ENCODE results near the gene CFAP61.

Gene CFAP61

GRCh38 chr20:20034486-20034885, 17.8 kb upstream of the CFAP61 start:
- no peak for DNase-seq

- no peak for DNase-seq
Observed at GRCh38 chr20:20036756-20037155, 15.6 kb upstream of the CFAP61 start.

- DNase-seq = no peak
Observed at GRCh38 chr20:20037960-20038359, 14.4 kb upstream of the CFAP61 start.

GRCh38 chr20:20038586-20038985, 13.7 kb upstream of the CFAP61 start:
- DNase-seq = no peak

GRCh38 chr20:20039752-20040387, 12.5 kb upstream of the CFAP61 start:
- DNase-seq = no peak

GRCh38 chr20:20051767-20052073, 612 bp upstream of the CFAP61 start:
- DNase-seq = no peak

- no peak for DNase-seq
Observed at GRCh38 chr20:20060234-20060998, 8.1 kb downstream of the CFAP61 start.

- DNase-seq = no peak
Observed at GRCh38 chr20:20063941-20064702, 11.8 kb downstream of the CFAP61 start.

GRCh38 chr20:20065361-20065760, 13.0 kb downstream of the CFAP61 start:
- DNase-seq = no peak

GRCh38 chr20:20070871-20071726, 18.8 kb downstream of the CFAP61 start:
- DNase-seq = no peak

- DNase-seq = no peak
Observed at GRCh38 chr20:20073801-20074371, 21.6 kb downstream of the CFAP61 start.

GRCh38 chr20:20075032-20075431, 22.7 kb downstream of the CFAP61 start:
- no peak for DNase-seq

GRCh38 chr20:20076297-20077065, 24.1 kb downstream of the CFAP61 start:
- no peak for DNase-seq

- no peak for DNase-seq
Observed at GRCh38 chr20:20078041-20078440, 25.7 kb downstream of the CFAP61 start.

- DNase-seq = no peak
Observed at GRCh38 chr20:20079102-20079784, 26.9 kb downstream of the CFAP61 start.

GRCh38 chr20:20083807-20084206, 31.5 kb downstream of the CFAP61 start:
- DNase-seq = peak; percentile 25

GRCh38 chr20:20084296-20084752, 32.0 kb downstream of the CFAP61 start:
- no peak for DNase-seq

GRCh38 chr20:20085071-20085470, 32.7 kb downstream of the CFAP61 start:
- no peak for DNase-seq

GRCh38 chr20:20085812-20086211, 33.5 kb downstream of the CFAP61 start:
- DNase-seq = no peak

GRCh38 chr20:20089018-20089417, 36.7 kb downstream of the CFAP61 start:
- no peak for DNase-seq

GRCh38 chr20:20089939-20090338, 37.6 kb downstream of the CFAP61 start:
- no peak for DNase-seq

Measured in activated CD4-positive, alpha-beta T cell treated with anti-CD3 and anti-CD28 coated beads, Interleukin-2, Interleukin-6, amounts not matched to agents 100 ng/mL and 50 ng/mL, durations not matched to agents 16 hours and 8 hours (primary cell).